Prostate gland (tissue), 2 donors: ENCODE results near the gene ADRA2B. TPM values are rescaled to one million over a fixed set of nuclear protein-coding genes. Genes with fewer than 3 reads are reported as not detected.
"Not testable (repeated sequence)": the region's sequence is repeated elsewhere in the genome, so short reads cannot be mapped to it uniquely, and the experiment has no call there.

Experiments
- DNase-seq: peaks from one replicate; pipeline ENCODE4 v3.0.0-alpha.2; 2019; ENCODE audit warnings: low spot score
- H3K27ac ChIP-seq, 2 donors: fragments of 200-600 bp; sonication (generic); 2 replicates each; pipeline ENCODE4 v1.5.1; 2017 to 2019
- H3K27me3 ChIP-seq: fragments of 200-600 bp; sonication (generic); replicated peaks from 2 replicates; pipeline ENCODE4 v1.5.1; 2019; ENCODE audit not compliant: insufficient read depth
- H3K36me3 ChIP-seq, 2 donors: fragments of 200-600 bp; sonication (generic); 1 replicate in 1 of 2; 2 replicates in 1 of 2; pipeline versions ENCODE4 v1.5.1 to v1.8.1; 2017 to 2019
- H3K4me1 ChIP-seq: fragments of 200-600 bp; sonication (generic); replicated peaks from 2 replicates; pipeline ENCODE4 v1.5.1; 2019
- H3K4me3 ChIP-seq, 2 donors: fragments of 200-600 bp; sonication (generic); 2 replicates each; pipeline ENCODE4 v1.5.1; 2017 to 2019
- H3K9me3 ChIP-seq: fragments of 200-600 bp; sonication (generic); 2 replicates; pipeline ENCODE4 v1.5.1; 2017
- CTCF ChIP-seq, 4 experiments: fragments of 200-600 bp in 2 of 4; fragments of 450-650 bp in 2 of 4; sonication (generic) in 2 of 4; IDR thresholded peaks; 1 replicate in 3 of 4; 2 replicates in 1 of 4; pipeline ENCODE4 v1.5.1; 2016 to 2019; ENCODE audit warnings: antibody characterized with exemption in 4 of 4, mild to moderate bottlenecking in 2 of 4, moderate library complexity in 2 of 4
- POLR2A ChIP-seq: fragments of 450-650 bp; IDR thresholded peaks from one replicate; pipeline ENCODE4 v1.6.1; 2016; ENCODE audit warnings: antibody characterized with exemption, mild to moderate bottlenecking
- POLR2AphosphoS5 ChIP-seq: sonication (generic); formaldehyde crosslinking; IDR thresholded peaks from one replicate; pipeline ENCODE4 v1.6.1; 2017; ENCODE audit warnings: antibody characterized with exemption
- WGBS: methylation state at CpG from one replicate; pipeline ENCODE4 v1.1.5; 2018; 5-methylcytosine and 5-hydroxymethylcytosine counted together
- intact Hi-C: fragments of 100-400 bp; cut with DNase I; formaldehyde crosslinking; loops from one replicate; pipeline ENCODE4 v1.14.2; 2022
- total RNA-seq, 2 donors: library from RNA; depleted of rRNA; stranded (reverse); fragments of >200 nt; gene quantifications; one replicate each; pipeline ENCODE4 v1.1.0, GENCODE V29; 2016

Gene ADRA2B
- total RNA-seq, 2 donors from 2014 or later, result 0.23 to 5.0 TPM

- TF ChIP-seq POLR2A, result no peak
- TF ChIP-seq CTCF (IDR thresholded peaks at IDR 0.05), result peak in 2 of 4 experiments; percentile 13 to 32
- no peak for TF ChIP-seq POLR2AphosphoS5
- no peak overlapping the region for H3K27ac ChIP-seq
- intact Hi-C loops, result no loop called here
- peak overlapping the region; percentile 40 to 47 for H3K4me3 ChIP-seq
- H3K36me3 ChIP-seq, result no peaks in the 10 kb centered on the region
- no peaks in the 10 kb centered on the region for H3K9me3 ChIP-seq
- H3K27me3 ChIP-seq, result no peaks in the 10 kb centered on the region
- WGBS, result 86% methylated on average over 22 of the region's 23 CpGs
- H3K4me1 ChIP-seq, result no peaks in the 10 kb centered on the region
- no peak for DNase-seq
These were observed 27.6 kb upstream of the ADRA2B start for GRCh38 chr2:96143848-96144480.

- intact Hi-C loops, result no loop called here
- Histone ChIP-seq H3K4me1 (no peaks in the 10 kb centered on the region), H3K27ac (no peak overlapping the region), H3K27me3 (no peaks in the 10 kb centered on the region), H3K4me3 (no peak overlapping the region), H3K9me3 (no peaks in the 10 kb centered on the region), H3K36me3 (no peaks in the 10 kb centered on the region)
- TF ChIP-seq CTCF (IDR thresholded peaks at IDR 0.05) (no peak), POLR2AphosphoS5 (no peak), POLR2A (no peak)
- 62% methylated on average over 4 of the region's 10 CpGs for WGBS
- DNase-seq, result no peak
These were observed 27.0 kb upstream of the ADRA2B start for GRCh38 chr2:96143231-96143847.

- no peaks in the 10 kb centered on the region for H3K27me3 ChIP-seq
- H3K27ac ChIP-seq, result no peak overlapping the region
- intact Hi-C loops, result no loop called here
- H3K4me1 ChIP-seq, result no peaks in the 10 kb centered on the region
- H3K4me3 ChIP-seq, result no peak overlapping the region
- WGBS, result 86% methylated on average over 24 of the region's 26 CpGs
- H3K9me3 ChIP-seq, result no peaks in the 10 kb centered on the region
- no peak for TF ChIP-seq POLR2A
- no peak for TF ChIP-seq CTCF (IDR thresholded peaks at IDR 0.05)
- TF ChIP-seq POLR2AphosphoS5, result no peak
- DNase-seq, result no peak
- no peaks in the 10 kb centered on the region for H3K36me3 ChIP-seq
These were observed 26.1 kb upstream of the ADRA2B start for GRCh38 chr2:96142217-96143113.

GRCh38 chr2:96141624-96141967 lies 25.2 kb upstream of the ADRA2B start:
- DNase-seq, H3K27me3 ChIP-seq, H3K27ac ChIP-seq, intact Hi-C loops, H3K4me1 ChIP-seq, H3K9me3 ChIP-seq, H3K4me3 ChIP-seq, H3K36me3 ChIP-seq: not testable (repeated sequence)
- 97% methylated on average over 5 of the region's 5 CpGs for WGBS

GRCh38 chr2:96140941-96141623 lies 24.7 kb upstream of the ADRA2B start:
- intact Hi-C loops, result no loop called here
- no peak overlapping the region for H3K4me3 ChIP-seq
- no peaks in the 10 kb centered on the region for H3K27me3 ChIP-seq
- no peaks in the 10 kb centered on the region for H3K36me3 ChIP-seq
- no peaks in the 10 kb centered on the region for H3K4me1 ChIP-seq
- DNase-seq, result no peak
- TF ChIP-seq POLR2A (no peak), POLR2AphosphoS5 (no peak), CTCF (IDR thresholded peaks at IDR 0.05) (no peak)
- no peak overlapping the region for H3K27ac ChIP-seq
- 87% methylated on average over 13 of the region's 13 CpGs for WGBS
- no peaks in the 10 kb centered on the region for H3K9me3 ChIP-seq
